Natural killer cell (primary cell): ENCODE results near the gene THBS1. TPM values are rescaled to one million over a fixed set of nuclear protein-coding genes. Genes with fewer than 3 reads are reported as not detected.

Source experiments
- ATAC-seq, 3 donors: fragments of 150-1000 bp in 2 of 3; fragments of 200-7000 bp in 1 of 3; cut with Tn5 transposase; 1 replicate in 1 of 3; 2 replicates in 2 of 3; pipeline ENCODE4 v1.10.0; 2021; ENCODE audit warnings: mild to moderate bottlenecking in 2 of 3, moderate library complexity in 2 of 3
- DNase-seq, 2 donors: peaks; one replicate each; pipeline versions ENCODE4 v3.0.0 to v3.0.0-alpha.2; 2013 to 2021; ENCODE audit warnings: mixed read lengths in 1 of 2
- H3K27ac ChIP-seq: one replicate; pipeline ENCODE4 v1.5.1; 2013; ENCODE audit warnings: mild to moderate bottlenecking, low read length
- H3K27me3 ChIP-seq: one replicate; pipeline ENCODE4 v1.6.1; 2013; ENCODE audit warnings: low read length; ENCODE audit not compliant: control insufficient read depth, insufficient read depth
- H3K36me3 ChIP-seq: one replicate; pipeline ENCODE4 v1.6.1; 2013; ENCODE audit warnings: low read length; ENCODE audit not compliant: control insufficient read depth, insufficient read depth
- H3K4me1 ChIP-seq: one replicate; pipeline ENCODE4 v1.6.1; 2013; ENCODE audit warnings: low read length; ENCODE audit not compliant: control insufficient read depth, insufficient read depth
- H3K4me3 ChIP-seq: one replicate; pipeline ENCODE4 v1.5.1; 2013; ENCODE audit warnings: low read length
- H3K9me3 ChIP-seq: one replicate; pipeline ENCODE4 v1.6.1; 2013; ENCODE audit warnings: low read length; ENCODE audit not compliant: control insufficient read depth, insufficient read depth
- H3K27ac Mint-ChIP-seq, 2 donors: one replicate each; pipeline ENCODE4 v1.8.0; 2022; ENCODE audit warnings: mild to moderate bottlenecking in 2 of 2, mixed read lengths in 2 of 2, moderate library complexity in 1 of 2
- H3K27me3 Mint-ChIP-seq, 2 donors: one replicate each; pipeline ENCODE4 v1.8.0; 2022; ENCODE audit warnings: low read depth in 2 of 2, mixed read lengths in 2 of 2
- H3K36me3 Mint-ChIP-seq: one replicate; pipeline ENCODE4 v1.8.0; 2022; ENCODE audit warnings: mixed read lengths
- H3K4me1 Mint-ChIP-seq, 2 donors: one replicate each; pipeline ENCODE4 v1.8.0; 2022; ENCODE audit warnings: mixed read lengths in 2 of 2
- H3K4me3 Mint-ChIP-seq: one replicate; pipeline ENCODE4 v1.8.0; 2022; ENCODE audit warnings: mild to moderate bottlenecking, moderate library complexity, mixed read lengths
- H3K9me3 Mint-ChIP-seq, 2 donors: one replicate each; pipeline ENCODE4 v1.8.0; 2022; ENCODE audit warnings: mixed read lengths in 2 of 2
- CTCF ChIP-seq: fragments of 200-600 bp; IDR thresholded peaks from one replicate; pipeline ENCODE4 v1.8.0; 2022; ENCODE audit warnings: antibody characterized with exemption
- WGBS: methylation state at CpG from one replicate; pipeline ENCODE4 v1.1.7; 2013; ENCODE audit warnings: missing lambda C conversion rate; ENCODE audit not compliant: insufficient coverage; 5-methylcytosine and 5-hydroxymethylcytosine counted together
- intact Hi-C: fragments of 100-400 bp; cut with micrococcal nuclease; formaldehyde crosslinking; loops from one replicate; pipeline ENCODE4 v1.14.2; 2022
- total RNA-seq, 4 donors: library from RNA; stranded (reverse); fragments of 120-200 nt in 1 of 4; gene quantifications; one replicate each; pipeline versions ENCODE4 v1.2.3 to v1.2.4, GENCODE V29; 2013 to 2022

THBS1 gene
- total RNA-seq, 3 donors from 2014 or later (not counting 1 experiment from before 2014, with no cell fraction given): 27.1 to 43.3 (median 38.3) TPM

- Histone ChIP-seq H3K9me3 (no peaks in the 10 kb centered on the region), H3K36me3 (no peaks in the 10 kb centered on the region), H3K4me1 (no peaks in the 10 kb centered on the region), H3K27ac (no peak overlapping the region), H3K27me3 (no peaks in the 10 kb centered on the region), H3K4me3 (no peak overlapping the region)
- ATAC-seq: no peak
- H3K4me1 Mint-ChIP-seq: peaks cover 17% of the 10 kb centered on the region in 2 donors
- TF ChIP-seq CTCF: no peak
- WGBS: 70% methylated on average over 1 of the region's 1 CpG
- H3K9me3 Mint-ChIP-seq: no peaks in the 10 kb centered on the region
- H3K4me3 Mint-ChIP-seq: no peak overlapping the region
- no peak for DNase-seq
- intact Hi-C loops: no loop called here
- no peak overlapping the region for H3K27ac Mint-ChIP-seq
- H3K36me3 Mint-ChIP-seq: no peaks in the 10 kb centered on the region
- H3K27me3 Mint-ChIP-seq: no peaks in the 10 kb centered on the region
Observed at GRCh38 chr15:39643727-39644126, 62.8 kb downstream of the THBS1 start.

GRCh38 chr15:39644136-39644535 is 63.3 kb downstream of the THBS1 start:
- Histone ChIP-seq H3K27me3 (no peaks in the 10 kb centered on the region), H3K9me3 (no peaks in the 10 kb centered on the region), H3K36me3 (no peaks in the 10 kb centered on the region), H3K4me3 (no peak overlapping the region), H3K4me1 (no peaks in the 10 kb centered on the region), H3K27ac (no peak overlapping the region)
- no peak for DNase-seq
- H3K9me3 Mint-ChIP-seq: no peaks in the 10 kb centered on the region
- no peak overlapping the region for H3K27ac Mint-ChIP-seq
- H3K4me3 Mint-ChIP-seq: no peak overlapping the region
- TF ChIP-seq CTCF: no peak
- intact Hi-C loops: no loop called here
- 96% methylated on average over 13 of the region's 13 CpGs for WGBS
- no peak for ATAC-seq
- no peaks in the 10 kb centered on the region for H3K27me3 Mint-ChIP-seq
- peaks cover 13 to 14% of the 10 kb centered on the region in 2 donors for H3K4me1 Mint-ChIP-seq
- H3K36me3 Mint-ChIP-seq: no peaks in the 10 kb centered on the region

- WGBS: 95% methylated on average over 20 of the region's 20 CpGs
- no peak overlapping the region for H3K27ac ChIP-seq
- no peak overlapping the region for H3K4me3 ChIP-seq
- no peaks in the 10 kb centered on the region for H3K36me3 ChIP-seq
- H3K27me3 ChIP-seq: no peaks in the 10 kb centered on the region
- no peak for TF ChIP-seq CTCF
- H3K36me3 Mint-ChIP-seq: no peaks in the 10 kb centered on the region
- H3K27me3 Mint-ChIP-seq: no peaks in the 10 kb centered on the region
- no peak for DNase-seq
- no peaks in the 10 kb centered on the region for H3K9me3 ChIP-seq
- no peak overlapping the region for H3K4me3 Mint-ChIP-seq
- no peaks in the 10 kb centered on the region for H3K4me1 ChIP-seq
- peaks cover 7 to 8% of the 10 kb centered on the region in 2 donors for H3K4me1 Mint-ChIP-seq
- no peaks in the 10 kb centered on the region for H3K9me3 Mint-ChIP-seq
- H3K27ac Mint-ChIP-seq: no peak overlapping the region
- intact Hi-C loops: no loop called here
- ATAC-seq: no peak
Observed at GRCh38 chr15:39645138-39645975, 64.5 kb downstream of the THBS1 start.

- peaks cover 7 to 8% of the 10 kb centered on the region in 2 donors for H3K4me1 Mint-ChIP-seq
- ATAC-seq: no peak
- WGBS: 100% methylated on average over 2 of the region's 2 CpGs
Observed at GRCh38 chr15:39645976-39646257, 65.0 kb downstream of the THBS1 start.

More at GRCh38 chr15:39645976-39646257, 65.0 kb downstream of the THBS1 start:
- H3K4me1 ChIP-seq: no peaks in the 10 kb centered on the region
- no peaks in the 10 kb centered on the region for H3K27me3 ChIP-seq
- Mint-ChIP-seq H3K27me3 (no peaks in the 10 kb centered on the region), H3K27ac (no peak overlapping the region), H3K36me3 (no peaks in the 10 kb centered on the region), H3K4me3 (no peak overlapping the region), H3K9me3 (no peaks in the 10 kb centered on the region)
- no peak for TF ChIP-seq CTCF
- H3K36me3 ChIP-seq: no peaks in the 10 kb centered on the region
- no peak for DNase-seq
- no peak overlapping the region for H3K4me3 ChIP-seq
- intact Hi-C loops: no loop called here
- H3K9me3 ChIP-seq: no peaks in the 10 kb centered on the region
- H3K27ac ChIP-seq: no peak overlapping the region
